ENCODE results near the gene CATSPERE.
"Not testable (repeated sequence)": the region's sequence is repeated elsewhere in the genome, so short reads cannot be mapped to it uniquely, and the experiment has no call there.

Gene CATSPERE

GRCh38 chr1:244654108-244655038 is 193.3 kb downstream of the CATSPERE start:
- no peak for TF ChIP-seq CTCF (IDR thresholded peaks at IDR 0.05; ENCODE audit: poor library complexity, severe bottlenecking)
- Histone ChIP-seq H3K36me3 (ENCODE audit: low read depth) (peaks cover 12% of the 10 kb centered on the region), H3K27me3 (ENCODE audit: insufficient read depth, poor library complexity, severe bottlenecking) (no peaks in the 10 kb centered on the region), H3K4me3 (ENCODE audit: severe bottlenecking) (peak overlapping the region; percentile 82), H3K9me3 (ENCODE audit: severe bottlenecking) (no peaks in the 10 kb centered on the region), H3K27ac (ENCODE audit: poor library complexity, severe bottlenecking) (no peak overlapping the region), H3K4me1 (ENCODE audit: insufficient read depth, poor library complexity, severe bottlenecking) (peaks cover 9% of the 10 kb centered on the region)
- DNase-seq (ENCODE audit: low spot score) (no peak), ATAC-seq (ENCODE audit: low read depth) (no peak)

- ATAC-seq (ENCODE audit: low read depth) = no peak
- H3K27me3 ChIP-seq (ENCODE audit: insufficient read depth, poor library complexity, severe bottlenecking) = no peaks in the 10 kb centered on the region
- no peak for TF ChIP-seq CTCF (IDR thresholded peaks at IDR 0.05; ENCODE audit: poor library complexity, severe bottlenecking)
- H3K27ac ChIP-seq (ENCODE audit: poor library complexity, severe bottlenecking) = no peak overlapping the region
- no peak for DNase-seq (ENCODE audit: low spot score)
- H3K4me1 ChIP-seq (ENCODE audit: insufficient read depth, poor library complexity, severe bottlenecking) = peaks cover 9% of the 10 kb centered on the region
- H3K9me3 ChIP-seq (ENCODE audit: severe bottlenecking) = no peaks in the 10 kb centered on the region
- H3K4me3 ChIP-seq (ENCODE audit: severe bottlenecking) = no peak overlapping the region
- H3K36me3 ChIP-seq (ENCODE audit: low read depth) = peaks cover 12% of the 10 kb centered on the region
Observed at GRCh38 chr1:244655186-244655585, 194.1 kb downstream of the CATSPERE start.

GRCh38 chr1:244657421-244657820 is 196.3 kb downstream of the CATSPERE start:
- no peak overlapping the region for H3K27ac ChIP-seq (ENCODE audit: poor library complexity, severe bottlenecking)
- peaks cover 21% of the 10 kb centered on the region for H3K36me3 ChIP-seq (ENCODE audit: low read depth)
- no peaks in the 10 kb centered on the region for H3K9me3 ChIP-seq (ENCODE audit: severe bottlenecking)
- no peak overlapping the region for H3K4me3 ChIP-seq (ENCODE audit: severe bottlenecking)
- peaks cover 9% of the 10 kb centered on the region for H3K4me1 ChIP-seq (ENCODE audit: insufficient read depth, poor library complexity, severe bottlenecking)
- ATAC-seq (ENCODE audit: low read depth) (no peak), DNase-seq (ENCODE audit: low spot score) (no peak)
- no peaks in the 10 kb centered on the region for H3K27me3 ChIP-seq (ENCODE audit: insufficient read depth, poor library complexity, severe bottlenecking)
- no peak for TF ChIP-seq CTCF (IDR thresholded peaks at IDR 0.05; ENCODE audit: poor library complexity, severe bottlenecking)

- DNase-seq (ENCODE audit: low spot score) (no peak), ATAC-seq (ENCODE audit: low read depth) (no peak)
- Histone ChIP-seq H3K9me3 (ENCODE audit: severe bottlenecking) (no peaks in the 10 kb centered on the region), H3K36me3 (ENCODE audit: low read depth) (peaks cover 21% of the 10 kb centered on the region), H3K27me3 (ENCODE audit: insufficient read depth, poor library complexity, severe bottlenecking) (no peaks in the 10 kb centered on the region), H3K4me1 (ENCODE audit: insufficient read depth, poor library complexity, severe bottlenecking) (peaks cover 8% of the 10 kb centered on the region), H3K27ac (ENCODE audit: poor library complexity, severe bottlenecking) (no peak overlapping the region), H3K4me3 (ENCODE audit: severe bottlenecking) (no peak overlapping the region)
- no peak for TF ChIP-seq CTCF (IDR thresholded peaks at IDR 0.05; ENCODE audit: poor library complexity, severe bottlenecking)
Observed at GRCh38 chr1:244659694-244660093, 198.6 kb downstream of the CATSPERE start.

- H3K36me3 ChIP-seq (ENCODE audit: low read depth) = peaks cover 21% of the 10 kb centered on the region
- ATAC-seq (ENCODE audit: low read depth) = no peak
- TF ChIP-seq CTCF (IDR thresholded peaks at IDR 0.05; ENCODE audit: poor library complexity, severe bottlenecking) = no peak
- H3K27me3 ChIP-seq (ENCODE audit: insufficient read depth, poor library complexity, severe bottlenecking) = no peaks in the 10 kb centered on the region
- no peaks in the 10 kb centered on the region for H3K9me3 ChIP-seq (ENCODE audit: severe bottlenecking)
- H3K4me3 ChIP-seq (ENCODE audit: severe bottlenecking) = no peak overlapping the region
- no peak for DNase-seq (ENCODE audit: low spot score)
- H3K4me1 ChIP-seq (ENCODE audit: insufficient read depth, poor library complexity, severe bottlenecking) = no peaks in the 10 kb centered on the region
- no peak overlapping the region for H3K27ac ChIP-seq (ENCODE audit: poor library complexity, severe bottlenecking)
Observed at GRCh38 chr1:244660595-244660994, 199.5 kb downstream of the CATSPERE start.

- H3K27me3 ChIP-seq (ENCODE audit: insufficient read depth, poor library complexity, severe bottlenecking); H3K4me1 ChIP-seq (ENCODE audit: insufficient read depth, poor library complexity, severe bottlenecking); H3K4me3 ChIP-seq (ENCODE audit: severe bottlenecking); H3K9me3 ChIP-seq (ENCODE audit: severe bottlenecking); H3K27ac ChIP-seq (ENCODE audit: poor library complexity, severe bottlenecking); DNase-seq (ENCODE audit: low spot score); ATAC-seq (ENCODE audit: low read depth): not testable (repeated sequence)
- peaks cover 17% of the 10 kb centered on the region for H3K36me3 ChIP-seq (ENCODE audit: low read depth)
Observed at GRCh38 chr1:244661569-244662312, 200.7 kb downstream of the CATSPERE start.

Measured in RWPE2 (cell line).